ENCODE results near the gene CACNA1A. TPM values are rescaled to one million over a fixed set of nuclear protein-coding genes. Genes with fewer than 3 reads are reported as not detected.

CACNA1A gene
- total RNA-seq, 1 donor, result 1.4 TPM

GRCh38 chr19:13162724-13163608, 343.3 kb downstream of the CACNA1A start:
- H3K36me3 ChIP-seq (ENCODE audit: insufficient read depth, low read length), result no peaks in the 10 kb centered on the region
- H3K27me3 ChIP-seq (ENCODE audit: insufficient read depth, low read length), result no peaks in the 10 kb centered on the region
- H3K9me3 ChIP-seq (ENCODE audit: low read depth, low read length), result no peaks in the 10 kb centered on the region
- peak overlapping the region; percentile 61 for H3K4me3 ChIP-seq (ENCODE audit: insufficient read depth, low read length)
- peak overlapping the region; percentile 86 for H3K27ac ChIP-seq (ENCODE audit: low read depth, low read length)
- DNase-seq (ENCODE audit: insufficient read length, low spot score, missing footprints), result peak; percentile 95
- peak overlapping the region; percentile 90 for H2AFZ ChIP-seq (ENCODE audit: low read length)
- no peak for TF ChIP-seq CTCF (IDR thresholded peaks at IDR 0.05; ENCODE audit: extremely low read depth, low read depth, low read length)
- peak overlapping the region; percentile 86 for H3K4me2 ChIP-seq (ENCODE audit: insufficient read depth, low read length)
- H3K79me2 ChIP-seq (ENCODE audit: insufficient read depth, low read length), result no peaks in the 10 kb centered on the region
- no peaks in the 10 kb centered on the region for H4K20me1 ChIP-seq (ENCODE audit: insufficient read depth, low read length)
- H3K4me1 ChIP-seq (ENCODE audit: insufficient read depth, low read length), result peaks cover 49% of the 10 kb centered on the region

GRCh38 chr19:13160557-13160956, 345.7 kb downstream of the CACNA1A start:
- no peaks in the 10 kb centered on the region for H3K36me3 ChIP-seq (ENCODE audit: insufficient read depth, low read length)
- peak overlapping the region; percentile 51 for H2AFZ ChIP-seq (ENCODE audit: low read length)
- peak; percentile 93 for DNase-seq (ENCODE audit: insufficient read length, low spot score, missing footprints)
- H3K27me3 ChIP-seq (ENCODE audit: insufficient read depth, low read length), result no peaks in the 10 kb centered on the region
- H4K20me1 ChIP-seq (ENCODE audit: insufficient read depth, low read length), result no peaks in the 10 kb centered on the region
- H3K4me1 ChIP-seq (ENCODE audit: insufficient read depth, low read length), result peaks cover 44% of the 10 kb centered on the region
- no peaks in the 10 kb centered on the region for H3K9me3 ChIP-seq (ENCODE audit: low read depth, low read length)
- no peak for TF ChIP-seq CTCF (IDR thresholded peaks at IDR 0.05; ENCODE audit: extremely low read depth, low read depth, low read length)
- H3K27ac ChIP-seq (ENCODE audit: low read depth, low read length), result no peak overlapping the region
- H3K79me2 ChIP-seq (ENCODE audit: insufficient read depth, low read length), result no peaks in the 10 kb centered on the region
- no peak overlapping the region for H3K4me2 ChIP-seq (ENCODE audit: insufficient read depth, low read length)
- no peak overlapping the region for H3K4me3 ChIP-seq (ENCODE audit: insufficient read depth, low read length)

DNA sequence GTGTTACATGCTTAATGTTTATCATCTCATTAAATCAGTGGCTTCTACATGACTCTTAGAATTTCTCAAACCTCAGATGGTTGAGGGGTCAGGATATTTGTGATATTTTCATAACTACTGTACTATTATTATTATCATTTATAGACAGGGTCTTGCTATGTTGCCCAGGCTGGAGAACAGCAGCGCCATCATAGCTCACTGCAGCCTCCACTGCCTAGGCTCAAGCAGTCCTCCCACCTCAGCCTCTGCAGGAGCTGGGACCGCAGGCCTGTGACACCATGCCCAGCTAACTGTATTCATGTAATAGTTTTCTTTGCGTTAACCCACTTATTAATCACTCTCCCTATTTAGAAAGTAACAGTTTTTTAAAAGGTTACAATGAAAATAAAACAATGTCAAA, 346.6 kb downstream of the CACNA1A start:
- H3K4me1 ChIP-seq (ENCODE audit: insufficient read depth, low read length), result peaks cover 43% of the 10 kb centered on the region
- H3K27ac ChIP-seq (ENCODE audit: low read depth, low read length), result no peak overlapping the region
- no peak overlapping the region for H2AFZ ChIP-seq (ENCODE audit: low read length)
- no peaks in the 10 kb centered on the region for H3K36me3 ChIP-seq (ENCODE audit: insufficient read depth, low read length)
- no peaks in the 10 kb centered on the region for H3K27me3 ChIP-seq (ENCODE audit: insufficient read depth, low read length)
- no peak for DNase-seq (ENCODE audit: insufficient read length, low spot score, missing footprints)
- no peak overlapping the region for H3K4me2 ChIP-seq (ENCODE audit: insufficient read depth, low read length)
- no peaks in the 10 kb centered on the region for H4K20me1 ChIP-seq (ENCODE audit: insufficient read depth, low read length)
- TF ChIP-seq CTCF (IDR thresholded peaks at IDR 0.05; ENCODE audit: extremely low read depth, low read depth, low read length), result no peak
- no peaks in the 10 kb centered on the region for H3K9me3 ChIP-seq (ENCODE audit: low read depth, low read length)
- H3K79me2 ChIP-seq (ENCODE audit: insufficient read depth, low read length), result peaks cover 4% of the 10 kb centered on the region
- H3K4me3 ChIP-seq (ENCODE audit: insufficient read depth, low read length), result no peak overlapping the region
